HL-60 (cell line): ENCODE results near the gene PGA4.

Source experiments
- DNase-seq, 2 experiments: peaks; one replicate each; pipeline ENCODE4 v3.0.0-alpha.2; 2010 to 2020; ENCODE audit warnings: low read depth in 1 of 2, low spot score in 1 of 2
- H3K27ac ChIP-seq: fragments of 250-450 bp; sonication (Bioruptor Pico); replicated peaks from 2 replicates; pipeline ENCODE4 v1.5.1; 2020; ENCODE audit warnings: mild to moderate bottlenecking, moderate library complexity
- H3K27me3 ChIP-seq: fragments of 250-450 bp; sonication (Bioruptor Pico); 2 replicates; pipeline ENCODE4 v1.5.1; 2021; ENCODE audit warnings: mild to moderate bottlenecking, moderate library complexity; ENCODE audit not compliant: insufficient read depth, poor library complexity, severe bottlenecking
- H3K4me3 ChIP-seq: replicated peaks from 2 replicates; pipeline ENCODE4 v1.5.1; 2011; ENCODE audit warnings: mild to moderate bottlenecking, control low read depth, low read length; ENCODE audit not compliant: insufficient read depth
- CTCF ChIP-seq: IDR thresholded peaks from one replicate; pipeline ENCODE4 v1.5.1; 2011; ENCODE audit warnings: low read length, control low read depth, inconsistent platforms; ENCODE audit not compliant: insufficient read depth
- GABPA ChIP-seq: IDR thresholded peaks from 2 replicates; pipeline ENCODE4 v1.6.1; 2012; ENCODE audit warnings: low read depth
- POLR2AphosphoS5 ChIP-seq: IDR thresholded peaks from 2 replicates; pipeline ENCODE4 v1.6.1; 2012; ENCODE audit warnings: low read depth
- REST ChIP-seq: IDR thresholded peaks from 2 replicates; pipeline ENCODE4 v1.6.1; 2012; ENCODE audit warnings: low read depth; ENCODE audit not compliant: insufficient replicate concordance
- SPI1 ChIP-seq: IDR thresholded peaks from 2 replicates; pipeline ENCODE4 v1.6.1; 2012; ENCODE audit warnings: low read depth, mild to moderate bottlenecking, borderline replicate concordance

Gene PGA4

DNA sequence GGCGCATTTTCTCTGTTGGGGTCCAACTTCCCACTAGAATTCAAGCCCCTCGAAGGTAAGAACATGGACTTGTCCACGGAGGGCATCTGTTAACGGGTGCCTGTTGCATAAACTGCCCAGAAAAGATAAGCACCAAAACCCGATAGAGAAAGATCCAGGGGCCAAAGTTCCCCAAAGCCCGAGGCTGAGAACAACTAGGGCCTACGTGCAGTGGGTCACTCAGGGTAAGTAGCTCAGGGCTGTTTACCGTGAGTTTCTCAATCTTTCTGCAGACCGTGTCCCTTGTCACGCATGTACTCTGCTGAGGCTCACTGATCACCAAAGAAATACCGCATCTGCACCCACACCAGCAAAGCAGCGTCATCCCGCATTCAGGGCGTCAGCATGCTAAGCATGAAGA is 43.2 kb downstream of the PGA4 start:
- Histone ChIP-seq H3K4me3 (no peak overlapping the region), H3K27ac (no peak overlapping the region), H3K27me3 (no peaks in the 10 kb centered on the region)
- DNase-seq = no peak
- no peak for TF ChIP-seq POLR2AphosphoS5
- no peak for TF ChIP-seq CTCF
- TF ChIP-seq GABPA = no peak
- no peak for TF ChIP-seq SPI1
- no peak for TF ChIP-seq REST

- Histone ChIP-seq H3K27me3 (no peaks in the 10 kb centered on the region), H3K27ac (no peak overlapping the region), H3K4me3 (no peak overlapping the region)
- TF ChIP-seq CTCF = no peak
- TF ChIP-seq GABPA = no peak
- TF ChIP-seq SPI1 = no peak
- no peak for TF ChIP-seq REST
- DNase-seq = no peak
Observed at GRCh38 chr11:61266602-61267001, 44.5 kb downstream of the PGA4 start.

DNA sequence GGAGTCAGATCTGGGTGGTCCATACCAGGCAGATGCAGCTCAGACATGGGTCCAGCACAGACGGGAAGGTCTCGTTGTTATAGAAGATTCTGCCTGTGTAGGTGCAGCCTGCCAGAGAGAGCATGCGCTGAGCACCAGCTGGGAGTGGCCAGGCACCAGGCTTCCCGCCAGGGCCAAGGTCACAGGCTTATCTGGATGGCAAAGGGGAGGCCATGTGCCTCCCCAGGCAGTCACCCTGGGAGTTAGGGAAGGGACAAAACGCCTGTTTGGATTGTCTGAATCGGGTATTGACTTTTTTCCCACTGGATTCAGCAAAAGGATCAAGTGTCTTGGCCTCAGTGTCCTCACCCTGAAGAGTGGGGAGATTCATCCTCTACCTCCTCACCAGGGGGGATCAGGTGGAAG is 45.3 kb downstream of the PGA4 start:
- no peaks in the 10 kb centered on the region for H3K27me3 ChIP-seq

More for the DNA sequence above, 45.3 kb downstream of the PGA4 start:
- no peak for DNase-seq
- TF ChIP-seq SPI1 = no peak
- no peak for TF ChIP-seq CTCF
- TF ChIP-seq GABPA = no peak
- no peak for TF ChIP-seq REST
- no peak for TF ChIP-seq POLR2AphosphoS5
- H3K27ac ChIP-seq = no peak overlapping the region
- no peak overlapping the region for H3K4me3 ChIP-seq
